IMR-90 (cell line): Measurements from ENCODE around the gene NCK1. TPM values are rescaled to one million over a fixed set of nuclear protein-coding genes. Genes with fewer than 3 reads are reported as not detected.

Source experiments
- ATAC-seq: fragments of 200-7000 bp; cut with Tn5 transposase; 2 replicates; pipeline ENCODE4 v1.9.1; 2020; ENCODE audit warnings: low read depth, mild to moderate bottlenecking, moderate library complexity
- BruUV-seq: library from RNA; stranded (reverse); fragments of 400-500 nt; replicated peaks from 2 replicates; lab custom pipeline; 2021; lab: Mats Ljungman, UMichigan
- CTCF ChIA-PET: fragments of 300-600 bp; formaldehyde crosslinking; extraction: SDS; loops from one replicate; lab custom pipeline; 2021; ENCODE audit warnings: antibody characterized with exemption; lab: Yijun Ruan, JAX
- POLR2A ChIA-PET: fragments of 300-600 bp; sonication (Branson Sonifier 250); formaldehyde crosslinking; loops from one replicate; lab custom pipeline; 2022; ENCODE audit warnings: antibody characterized with exemption; ENCODE audit not compliant: unreplicated experiment; lab: Charles Lee
- DNase-seq: peaks from one replicate; pipeline ENCODE4 v3.0.0; 2013
- H2AFZ ChIP-seq: replicated peaks from 2 replicates; pipeline ENCODE3; 2013; ENCODE audit warnings: low read length, mild to moderate bottlenecking; ENCODE audit not compliant: poor library complexity
- H2AK5ac ChIP-seq: 2 replicates; pipeline ENCODE4 v1.6.1; 2013; ENCODE audit warnings: low read depth, low read length, inconsistent platforms
- H2AK9ac ChIP-seq: replicated peaks from 2 replicates; pipeline ENCODE3; 2013; ENCODE audit warnings: mild to moderate bottlenecking, low read depth, low read length, moderate library complexity; ENCODE audit not compliant: poor library complexity
- H2BK120ac ChIP-seq: 2 replicates; pipeline ENCODE4 v1.6.1; 2013; ENCODE audit warnings: low read depth, low read length, inconsistent platforms
- H2BK15ac ChIP-seq: 3 replicates; pipeline ENCODE4 v1.6.1; 2013; ENCODE audit warnings: low read depth, low read length, inconsistent platforms
- H2BK20ac ChIP-seq: 2 replicates; pipeline ENCODE4 v1.6.1; 2013; ENCODE audit warnings: low read depth, mild to moderate bottlenecking, inconsistent platforms, low read length, moderate library complexity
- H2BK5ac ChIP-seq: 2 replicates; pipeline ENCODE4 v1.6.1; 2013; ENCODE audit warnings: mild to moderate bottlenecking, low read depth, low read length, inconsistent platforms; ENCODE audit not compliant: poor library complexity, severe bottlenecking
- H3K14ac ChIP-seq: replicated peaks from 2 replicates; pipeline ENCODE4 v1.6.1; 2013; ENCODE audit warnings: low read depth, low read length, inconsistent platforms
- H3K18ac ChIP-seq: 2 replicates; pipeline ENCODE4 v1.6.1; 2013; ENCODE audit warnings: low read depth, low read length, control low read depth
- H3K23ac ChIP-seq: 2 replicates; pipeline ENCODE4 v1.6.1; 2013; ENCODE audit warnings: low read depth, low read length, inconsistent platforms
- H3K27ac ChIP-seq: 2 replicates; pipeline ENCODE4 v1.5.1; 2013; ENCODE audit warnings: mild to moderate bottlenecking, control low read depth, low read length; ENCODE audit not compliant: insufficient read depth
- H3K27me3 ChIP-seq: 2 replicates; pipeline ENCODE4 v1.6.1; 2013; ENCODE audit warnings: low read length; ENCODE audit not compliant: control insufficient read depth, insufficient read depth
- H3K36me3 ChIP-seq: 2 replicates; pipeline ENCODE4 v1.6.1; 2013; ENCODE audit warnings: low read length, mixed read lengths; ENCODE audit not compliant: control insufficient read depth, insufficient read depth
- H3K4ac ChIP-seq: 2 replicates; pipeline ENCODE4 v1.6.1; 2013; ENCODE audit warnings: low read depth, low read length, inconsistent platforms
- H3K4me1 ChIP-seq: 2 replicates; pipeline ENCODE4 v1.6.1; 2013; ENCODE audit warnings: low read length, mixed read lengths; ENCODE audit not compliant: control insufficient read depth, insufficient read depth
- H3K4me2 ChIP-seq: 2 replicates; pipeline ENCODE4 v1.6.1; 2013; ENCODE audit warnings: low read depth, mild to moderate bottlenecking, control low read depth, low read length, moderate library complexity
- H3K4me3 ChIP-seq: 2 replicates; pipeline ENCODE4 v1.5.1; 2013; ENCODE audit warnings: low read depth, mild to moderate bottlenecking, control low read depth, low read length, moderate library complexity; ENCODE audit not compliant: insufficient read depth
- H3K56ac ChIP-seq: 2 replicates; pipeline ENCODE4 v1.6.1; 2013; ENCODE audit warnings: low read length, inconsistent platforms; ENCODE audit not compliant: insufficient read depth; ENCODE audit errors: extremely low read depth
- H3K79me1 ChIP-seq, 2 experiments: 2 replicates each; pipeline ENCODE4 v1.6.1; 2013; ENCODE audit warnings: low read length in 2 of 2, inconsistent platforms in 1 of 2, low read depth in 1 of 2
- H3K9ac ChIP-seq: 2 replicates; pipeline ENCODE4 v1.6.1; 2013; ENCODE audit warnings: low read depth, low read length, control low read depth
- H3K9me1 ChIP-seq: 2 replicates; pipeline ENCODE4 v1.6.1; 2013; ENCODE audit warnings: low read length, inconsistent platforms; ENCODE audit not compliant: insufficient read depth
- H3K9me3 ChIP-seq: 2 replicates; pipeline ENCODE4 v1.6.1; 2013; ENCODE audit warnings: low read length; ENCODE audit not compliant: control insufficient read depth, insufficient read depth
- H4K20me1 ChIP-seq: 2 replicates; pipeline ENCODE4 v1.6.1; 2013; ENCODE audit warnings: low read length, inconsistent platforms; ENCODE audit not compliant: insufficient read depth
- H4K5ac ChIP-seq: 2 replicates; pipeline ENCODE4 v1.6.1; 2013; ENCODE audit warnings: mild to moderate bottlenecking, low read depth, low read length, control low read depth
- H4K8ac ChIP-seq, 2 experiments: 2 replicates each; pipeline ENCODE4 v1.6.1; 2013; ENCODE audit warnings: low read depth in 2 of 2, low read length in 2 of 2, control low read depth in 1 of 2, inconsistent platforms in 1 of 2
- H4K91ac ChIP-seq: 2 replicates; pipeline ENCODE4 v1.6.1; 2013; ENCODE audit warnings: low read depth, low read length, inconsistent platforms; ENCODE audit not compliant: insufficient read depth
- CEBPB ChIP-seq: IDR thresholded peaks from 2 replicates; pipeline ENCODE4 v1.6.1; 2012; ENCODE audit warnings: low read depth, low read length, improper control_type of control experiment
- CHD1 ChIP-seq: IDR thresholded peaks from 2 replicates; pipeline ENCODE4 v1.6.1; 2012; ENCODE audit warnings: low read depth, low read length, improper control_type of control experiment
- FOS ChIP-seq: fragments of 150-350 bp; IDR thresholded peaks from 2 replicates; pipeline ENCODE4 v1.6.1; 2016; ENCODE audit warnings: low read depth, low read length
- MAFK ChIP-seq: IDR thresholded peaks from 2 replicates; pipeline ENCODE4 v1.6.1; 2012; ENCODE audit warnings: low read depth, low read length, improper control_type of control experiment
- RFX5 ChIP-seq: IDR thresholded peaks from 2 replicates; pipeline ENCODE4 v1.8.0; 2012; ENCODE audit warnings: low read depth, mild to moderate bottlenecking, low read length, moderate library complexity
- WGBS, 2 experiments: methylation state at CpG; one replicate each; pipeline versions ENCODE4 v1.1.5 to v1.1.7; 2013; ENCODE audit warnings: missing lambda C conversion rate in 2 of 2; ENCODE audit not compliant: insufficient read length in 1 of 2; ENCODE audit errors: extremely low coverage in 2 of 2; 5-methylcytosine and 5-hydroxymethylcytosine counted together
- dilution Hi-C: fragments of 300-500 bp; cut with HindIII; formaldehyde crosslinking; loops from one replicate; pipeline ENCODE4 v1.14.3; 2018; ENCODE audit warnings: low sequenced_read_pairs; ENCODE audit not compliant: unreplicated experiment
- in situ Hi-C: fragments of 300-500 bp; cut with MboI; formaldehyde crosslinking; loops from 3 replicates; pipeline ENCODE4 v1.14.3; 2019; ENCODE audit warnings: low sequenced_read_pairs, inconsistent platforms, mixed read lengths
- intact Hi-C: fragments of 100-400 bp; cut with micrococcal nuclease; formaldehyde crosslinking; loops from 2 replicates; pipeline ENCODE4 v1.10.0; 2022
- polyA plus RNA-seq, 3 experiments: library from polyadenylated mRNA; depleted of rRNA; stranded (reverse); fragments of >200 nt; gene quantifications; 2 replicates each; pipeline ENCODE4 v1.2.3, GENCODE V29; 2012; ENCODE audit warnings: low replicate concordance in 1 of 3
- total RNA-seq: library from RNA; depleted of rRNA; stranded (reverse); fragments of >200 nt; gene quantifications from 2 replicates; pipeline ENCODE4 v1.2.3, GENCODE V29; 2012
- TF ChIP-seq, protein P1 (sequence below): fragments of 150-350 bp; IDR thresholded peaks from 2 replicates; pipeline ENCODE4 v1.6.1; 2017; ENCODE audit warnings: mild to moderate bottlenecking, antibody characterized with exemption, low read length, low read depth

Gene NCK1
- total and polyA plus RNA-seq, 2 of the 4 experiments (the other 2 are of a cell fraction) = 23.7 to 24.3 TPM

DNA sequence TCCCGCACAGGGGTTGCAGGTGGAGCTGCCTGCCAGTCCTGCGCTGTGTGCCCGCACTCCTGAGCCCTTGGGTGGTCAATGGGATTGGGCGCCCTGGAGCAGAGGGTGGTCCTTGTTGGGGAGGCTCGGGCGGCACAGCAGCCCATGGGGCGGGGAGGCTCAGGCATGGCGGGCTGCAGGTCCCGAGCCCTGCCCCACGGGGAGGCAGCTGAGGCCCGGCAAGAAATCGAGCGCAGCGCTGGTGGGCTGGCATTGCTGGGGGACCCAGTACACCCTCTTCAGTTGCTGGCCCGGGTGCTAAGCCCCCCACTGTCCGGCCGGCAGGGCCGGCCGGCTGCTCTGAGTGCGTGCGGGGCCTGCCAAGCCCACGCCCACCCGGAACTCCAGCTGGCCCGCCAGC, 27.9 kb downstream of the NCK1 start:
- ChIA-PET CTCF (no interaction called here), POLR2A (no interaction called here)
- no TSS peak for BruUV-seq
- TF ChIP-seq CEBPB = no peak
- TF ChIP-seq CHD1 = no peak
- TF ChIP-seq MAFK = no peak
- no peak for TF ChIP-seq RFX5
- TF ChIP-seq, protein P1, sequence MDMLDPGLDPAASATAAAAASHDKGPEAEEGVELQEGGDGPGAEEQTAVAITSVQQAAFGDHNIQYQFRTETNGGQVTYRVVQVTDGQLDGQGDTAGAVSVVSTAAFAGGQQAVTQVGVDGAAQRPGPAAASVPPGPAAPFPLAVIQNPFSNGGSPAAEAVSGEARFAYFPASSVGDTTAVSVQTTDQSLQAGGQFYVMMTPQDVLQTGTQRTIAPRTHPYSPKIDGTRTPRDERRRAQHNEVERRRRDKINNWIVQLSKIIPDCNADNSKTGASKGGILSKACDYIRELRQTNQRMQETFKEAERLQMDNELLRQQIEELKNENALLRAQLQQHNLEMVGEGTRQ = no peak
- no peak for TF ChIP-seq FOS
- Histone ChIP-seq H3K36me3 (no peaks in the 10 kb centered on the region; the same call in 1 of the 2 replicates), H2AFZ (no peak overlapping the region), H4K5ac (no peak overlapping the region), H2BK20ac (no peak overlapping the region), H3K14ac (no peak overlapping the region), H4K8ac (no peak overlapping the region), H3K4me3 (no peak overlapping the region), H3K4ac (no peak overlapping the region), H3K9me1 (peaks cover 11% of the 10 kb centered on the region), H2BK15ac (no peak overlapping the region), H3K23ac (no peak overlapping the region), H3K4me2 (no peak overlapping the region), H2AK9ac (no peak overlapping the region), H3K18ac (no peak overlapping the region), H3K9me3 (peaks cover 5% of the 10 kb centered on the region), H3K9ac (no peak overlapping the region), H2AK5ac (no peak overlapping the region), H3K27ac (no peak overlapping the region), H2BK120ac (no peak overlapping the region), H3K27me3 (no peaks in the 10 kb centered on the region), H2BK5ac (no peak overlapping the region), H4K91ac (no peak overlapping the region), H3K56ac (no peak overlapping the region), H3K4me1 (peaks cover 9% of the 10 kb centered on the region; the same call in 1 of the 2 replicates), H3K79me1 (peaks cover 18 to 65% of the 10 kb centered on the region in 2 experiments), H4K20me1 (peaks cover 24% of the 10 kb centered on the region)
- dilution Hi-C loops (no loop called here), intact Hi-C loops (loop anchor here (5.0 kb wide), 1 partner anchor 1157 kb away; no protein-coding TSS in a partner anchor), in situ Hi-C loops (no loop called here)
- WGBS, 2 experiments = no CpG with 5 or more reads among the region's 24 CpGs
- ATAC-seq (no peak), DNase-seq (no peak)
